ENCODE measurements around the gene ISG20. TPM values are rescaled to one million over a fixed set of nuclear protein-coding genes. Genes with fewer than 3 reads are reported as not detected.

Gene ISG20
- total and polyA plus RNA-seq, 2 donors (not counting 3 experiments of a cell fraction or from before 2014, with no cell fraction given) = 6.4 to 7.5 TPM

DNA sequence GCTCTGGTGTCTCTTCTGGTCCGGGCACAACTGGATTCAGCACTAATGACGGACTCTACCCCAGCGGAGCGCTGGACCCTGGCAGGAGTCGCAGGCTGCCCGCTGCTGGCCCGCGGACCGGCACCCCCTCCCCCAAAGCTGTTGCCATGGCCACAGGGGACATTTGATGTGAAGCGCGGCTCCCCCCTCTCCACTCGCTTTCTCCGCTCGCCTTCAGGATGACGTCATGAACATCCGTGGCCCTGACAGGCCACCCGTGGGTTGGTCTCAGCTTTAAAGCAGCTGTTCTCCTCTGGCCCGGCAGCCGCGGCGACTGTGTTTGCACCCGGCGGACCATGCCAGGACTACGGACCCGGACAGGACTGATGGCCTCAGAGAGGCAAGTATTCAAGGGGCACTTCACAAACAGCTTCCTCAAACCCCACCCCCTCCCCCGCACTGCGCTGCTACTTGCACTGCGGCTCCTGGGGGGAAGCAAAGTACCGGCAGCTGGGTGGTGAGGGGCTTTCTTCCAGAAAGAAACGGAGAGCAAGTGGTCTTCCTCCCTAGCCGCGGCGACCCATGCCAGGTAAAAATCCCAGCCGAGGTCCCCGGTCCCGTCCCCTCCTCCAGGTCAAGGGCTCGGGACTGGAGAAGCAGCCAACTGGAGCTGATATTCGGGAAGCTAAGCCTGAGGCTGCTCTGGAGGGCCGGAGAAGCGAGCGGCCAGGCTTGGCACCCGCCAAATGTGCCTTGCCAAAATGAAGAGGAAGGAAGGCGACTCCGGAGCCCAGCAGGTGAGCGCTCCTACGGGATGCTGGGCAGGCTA, 34.2 kb upstream of the ISG20 start:
- H3K4me3 ChIP-seq (replicated peaks in 1 of 3; ENCODE audit: insufficient read depth in 1 of 3, low read depth in 1 of 3, low read length in 3 of 3) = no peak overlapping the region
- H3K79me2 ChIP-seq (ENCODE audit: control insufficient read depth, insufficient read depth, low read length) = no peaks in the 10 kb centered on the region
- H3K9me3 ChIP-seq (replicated peaks; ENCODE audit: control insufficient read depth, insufficient read depth, low read length) = no peaks in the 10 kb centered on the region
- no peaks in the 10 kb centered on the region for H3K4me1 ChIP-seq (ENCODE audit: control insufficient read depth, extremely low read depth, insufficient read depth, low read length)
- H2AFZ ChIP-seq (ENCODE audit: low read depth, low read length) = no peak overlapping the region
- H3K4me2 ChIP-seq (ENCODE audit: insufficient read depth, low read length) = no peak overlapping the region
- FAIRE-seq = no peak
- DNase-seq (ENCODE audit: low read depth, low spot score) = no peak
- no peak overlapping the region for H3K27ac ChIP-seq (ENCODE audit: insufficient read depth, low read depth, low read length)
- intact Hi-C loops (cut with micrococcal nuclease) = no loop called here
- H3K9me1 ChIP-seq (replicated peaks; ENCODE audit: control insufficient read depth, extremely low read depth, insufficient read depth, low read length) = no peaks in the 10 kb centered on the region
- H3K9ac ChIP-seq (replicated peaks; ENCODE audit: extremely low read depth, insufficient read depth, low read length) = no peak overlapping the region
- H3K27me3 ChIP-seq (ENCODE audit: control insufficient read depth in 2 of 2, insufficient read depth in 2 of 2, low read length in 2 of 2) = peaks cover 44 to 53% of the 10 kb centered on the region in 2 experiments
- no peaks in the 10 kb centered on the region for H4K20me1 ChIP-seq (replicated peaks; ENCODE audit: control insufficient read depth, extremely low read depth, insufficient read depth, low read length)
- POLR2A ChIA-PET = no interaction called here
- CTCF ChIA-PET = interaction anchor here (0.9 to 1.5 kb wide), 2 partner anchors 10 to 230 kb away, joined by 4 read pairs; no protein-coding TSS in a partner anchor
- no peaks in the 10 kb centered on the region for H3K36me3 ChIP-seq (ENCODE audit: control insufficient read depth in 2 of 2, extremely low read depth in 1 of 2, insufficient read depth in 2 of 2, low read length in 2 of 2)
- dilution Hi-C loops (cut with MboI; ENCODE audit: extremely low pct_ligation_motif_present, low sequenced_read_pairs) = no loop called here
- BruUV-seq (replicated peaks) = no TSS peak
- TF ChIP-seq JUN (IDR thresholded peaks at IDR 0.05; ENCODE audit: borderline replicate concordance, insufficient read depth, insufficient read length, low read depth) (no peak), GATA2 (IDR thresholded peaks at IDR 0.05; ENCODE audit: insufficient read depth, insufficient read length, low read depth, low read length) (no peak), EZH2 (IDR thresholded peaks at IDR 0.05; ENCODE audit: borderline replicate concordance, low read depth, low read length, severe bottlenecking) (no peak)
- TF ChIP-seq, protein P1, sequence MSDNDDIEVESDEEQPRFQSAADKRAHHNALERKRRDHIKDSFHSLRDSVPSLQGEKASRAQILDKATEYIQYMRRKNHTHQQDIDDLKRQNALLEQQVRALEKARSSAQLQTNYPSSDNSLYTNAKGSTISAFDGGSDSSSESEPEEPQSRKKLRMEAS (IDR thresholded peaks at IDR 0.05; ENCODE audit: insufficient read depth, insufficient read length) = no peak
- TF ChIP-seq, protein P2, sequence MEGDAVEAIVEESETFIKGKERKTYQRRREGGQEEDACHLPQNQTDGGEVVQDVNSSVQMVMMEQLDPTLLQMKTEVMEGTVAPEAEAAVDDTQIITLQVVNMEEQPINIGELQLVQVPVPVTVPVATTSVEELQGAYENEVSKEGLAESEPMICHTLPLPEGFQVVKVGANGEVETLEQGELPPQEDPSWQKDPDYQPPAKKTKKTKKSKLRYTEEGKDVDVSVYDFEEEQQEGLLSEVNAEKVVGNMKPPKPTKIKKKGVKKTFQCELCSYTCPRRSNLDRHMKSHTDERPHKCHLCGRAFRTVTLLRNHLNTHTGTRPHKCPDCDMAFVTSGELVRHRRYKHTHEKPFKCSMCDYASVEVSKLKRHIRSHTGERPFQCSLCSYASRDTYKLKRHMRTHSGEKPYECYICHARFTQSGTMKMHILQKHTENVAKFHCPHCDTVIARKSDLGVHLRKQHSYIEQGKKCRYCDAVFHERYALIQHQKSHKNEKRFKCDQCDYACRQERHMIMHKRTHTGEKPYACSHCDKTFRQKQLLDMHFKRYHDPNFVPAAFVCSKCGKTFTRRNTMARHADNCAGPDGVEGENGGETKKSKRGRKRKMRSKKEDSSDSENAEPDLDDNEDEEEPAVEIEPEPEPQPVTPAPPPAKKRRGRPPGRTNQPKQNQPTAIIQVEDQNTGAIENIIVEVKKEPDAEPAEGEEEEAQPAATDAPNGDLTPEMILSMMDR (IDR thresholded peaks at IDR 0.05; ENCODE audit: extremely low read depth in 1 of 2, insufficient read depth in 1 of 2, low read depth in 1 of 2, low read length in 2 of 2) = no peak

Measured in endothelial cell of umbilical vein (primary cell).